Activated CD8-positive, alpha-beta memory T cell treated with anti-CD3 and anti-CD28 coated beads for 1 hour (primary cell): ENCODE results near the gene FOXD3.

Source experiments
- DNase-seq, 2 donors: peaks; one replicate each; pipeline ENCODE4 v3.0.0-alpha.2; 2020; ENCODE audit warnings: low read depth in 1 of 2; ENCODE audit errors: extremely low read depth in 1 of 2

Gene FOXD3

GRCh38 chr1:63320022-63320721, 2.2 kb upstream of the FOXD3 start:
- no peak for DNase-seq

DNA sequence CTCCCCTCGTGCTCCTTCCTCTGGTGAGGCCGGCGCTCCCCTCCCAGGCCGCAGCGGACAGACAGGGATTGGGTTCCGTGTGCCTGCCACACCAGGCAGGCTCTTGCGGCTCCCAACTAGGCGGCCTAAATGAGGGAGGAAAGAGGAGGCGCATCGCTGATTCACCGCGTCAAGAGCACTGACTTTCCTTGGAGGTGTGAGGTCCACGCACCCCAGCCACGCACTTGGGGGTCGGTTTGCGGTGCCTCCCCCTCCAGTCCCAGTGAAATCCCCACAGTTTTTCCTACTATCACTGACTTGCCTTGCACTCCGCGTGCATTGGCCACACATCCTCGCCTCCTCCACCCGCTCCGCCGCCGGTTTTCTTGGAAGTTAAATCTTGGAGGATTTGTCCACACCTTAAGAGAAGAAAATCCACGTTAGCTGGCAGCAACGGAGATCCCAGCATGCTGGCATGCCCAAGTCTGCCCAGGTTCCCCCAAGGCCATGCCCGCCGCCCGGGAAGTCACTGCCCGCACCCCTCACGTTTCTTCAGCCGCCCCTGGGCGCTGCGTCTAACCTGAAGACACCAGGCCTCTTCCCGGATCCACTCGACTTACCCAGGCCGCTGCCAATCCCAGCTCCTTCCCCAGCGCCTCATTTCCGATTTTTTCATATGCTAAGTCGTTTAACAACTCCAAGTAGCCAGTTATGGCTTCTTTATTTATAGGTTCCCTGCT, 1.1 kb upstream of the FOXD3 start:
- DNase-seq, result no peak

DNA sequence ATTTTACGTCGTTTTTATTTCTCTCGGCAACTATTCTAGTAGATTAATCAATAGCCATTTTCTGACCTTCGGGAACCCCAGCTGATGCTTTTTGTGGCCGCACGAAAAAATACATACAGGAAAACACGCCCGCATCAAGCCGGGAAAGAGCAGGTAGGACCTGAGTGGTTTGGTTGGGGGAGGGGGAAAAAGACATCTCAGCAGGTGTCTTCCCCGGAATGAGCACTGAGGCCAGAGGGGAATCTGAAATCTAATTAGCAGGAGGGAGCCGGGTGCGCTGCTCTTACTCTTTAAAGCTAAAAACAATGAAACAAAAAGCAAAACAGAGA, 618 bp upstream of the FOXD3 start:
- DNase-seq, result no peak

DNA sequence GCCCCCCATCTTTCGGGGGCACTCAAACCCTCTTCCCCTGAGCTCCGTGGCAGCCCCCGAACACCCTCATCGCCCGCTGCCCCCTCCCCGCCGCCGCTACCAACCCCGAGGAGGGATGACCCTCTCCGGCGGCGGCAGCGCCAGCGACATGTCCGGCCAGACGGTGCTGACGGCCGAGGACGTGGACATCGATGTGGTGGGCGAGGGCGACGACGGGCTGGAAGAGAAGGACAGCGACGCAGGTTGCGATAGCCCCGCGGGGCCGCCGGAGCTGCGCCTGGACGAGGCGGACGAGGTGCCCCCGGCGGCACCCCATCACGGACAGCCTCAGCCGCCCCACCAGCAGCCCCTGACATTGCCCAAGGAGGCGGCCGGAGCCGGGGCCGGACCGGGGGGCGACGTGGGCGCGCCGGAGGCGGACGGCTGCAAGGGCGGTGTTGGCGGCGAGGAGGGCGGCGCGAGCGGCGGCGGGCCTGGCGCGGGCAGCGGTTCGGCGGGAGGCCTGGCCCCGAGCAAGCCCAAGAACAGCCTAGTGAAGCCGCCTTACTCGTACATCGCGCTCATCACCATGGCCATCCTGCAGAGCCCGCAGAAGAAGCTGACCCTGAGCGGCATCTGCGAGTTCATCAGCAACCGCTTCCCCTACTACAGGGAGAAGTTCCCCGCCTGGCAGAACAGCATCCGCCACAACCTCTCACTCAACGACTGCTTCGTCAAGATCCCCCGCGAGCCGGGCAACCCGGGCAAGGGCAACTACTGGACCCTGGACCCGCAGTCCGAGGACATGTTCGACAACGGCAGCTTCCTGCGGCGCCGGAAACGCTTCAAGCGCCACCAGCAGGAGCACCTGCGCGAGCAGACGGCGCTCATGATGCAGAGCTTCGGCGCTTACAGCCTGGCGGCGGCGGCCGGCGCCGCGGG, 837 bp downstream of the FOXD3 start:
- DNase-seq, result no peak

- no peak for DNase-seq
These were observed 1.8 kb downstream of the FOXD3 start for GRCh38 chr1:63323865-63324778.

- no peak for DNase-seq
These were observed 2.4 kb downstream of the FOXD3 start for GRCh38 chr1:63324779-63325119.

GRCh38 chr1:63325279-63325985, 3.1 kb downstream of the FOXD3 start:
- no peak for DNase-seq

- no peak for DNase-seq
These were observed 3.7 kb downstream of the FOXD3 start for GRCh38 chr1:63326106-63326472.

GRCh38 chr1:63326473-63327380, 4.4 kb downstream of the FOXD3 start:
- DNase-seq, result no peak

DNA sequence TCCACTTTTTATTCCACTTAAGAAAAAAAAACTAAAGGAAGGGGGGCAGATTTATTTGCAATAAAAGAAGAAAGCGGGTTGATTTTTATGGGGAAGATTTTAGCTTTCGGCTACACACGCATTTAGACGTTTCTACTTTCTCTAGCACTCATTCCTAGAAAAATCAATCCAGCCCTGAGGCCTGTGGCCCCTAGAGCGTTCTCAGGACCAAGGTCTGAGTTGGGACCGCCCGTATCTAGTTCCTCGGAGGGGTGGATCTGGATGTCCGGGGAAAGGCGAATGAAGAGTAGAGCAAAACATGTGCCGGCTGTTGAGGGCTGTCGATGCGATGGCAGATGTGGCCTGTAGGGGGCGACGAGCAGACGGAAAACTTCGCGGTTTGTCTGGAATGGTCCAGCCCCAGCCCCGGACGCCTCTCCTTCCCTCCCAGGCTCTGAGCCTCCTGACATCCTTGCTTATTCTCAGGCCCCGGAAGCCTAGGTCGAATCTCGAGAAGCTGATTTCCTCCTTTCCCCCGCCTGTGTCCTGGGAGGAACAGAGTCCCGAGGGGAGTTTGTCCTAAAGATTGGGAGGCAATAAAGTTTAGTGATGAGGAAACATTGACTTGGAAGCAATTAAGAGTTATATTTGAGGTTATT, 5.2 kb downstream of the FOXD3 start:
- no peak for DNase-seq

DNA sequence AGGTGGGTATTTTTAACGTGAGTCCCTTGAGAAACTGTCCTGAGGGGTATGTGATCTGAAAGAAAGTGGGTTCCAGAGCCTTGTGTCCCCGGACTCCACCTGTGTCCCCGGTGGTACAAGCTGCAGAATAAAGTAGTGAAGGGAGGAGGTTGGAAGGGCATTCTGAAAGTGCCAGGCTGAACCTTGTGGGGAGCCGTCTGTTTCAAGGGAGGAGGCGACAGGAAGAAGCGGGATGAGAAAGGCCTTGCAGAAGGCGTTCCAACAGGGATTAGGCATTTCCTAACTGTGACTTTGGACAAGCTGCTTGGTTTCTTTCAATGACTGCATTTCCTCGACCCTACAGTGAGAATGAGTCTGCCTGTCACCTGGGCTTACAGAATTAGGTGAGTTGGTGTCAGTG, 5.8 kb downstream of the FOXD3 start:
- no peak for DNase-seq

DNA sequence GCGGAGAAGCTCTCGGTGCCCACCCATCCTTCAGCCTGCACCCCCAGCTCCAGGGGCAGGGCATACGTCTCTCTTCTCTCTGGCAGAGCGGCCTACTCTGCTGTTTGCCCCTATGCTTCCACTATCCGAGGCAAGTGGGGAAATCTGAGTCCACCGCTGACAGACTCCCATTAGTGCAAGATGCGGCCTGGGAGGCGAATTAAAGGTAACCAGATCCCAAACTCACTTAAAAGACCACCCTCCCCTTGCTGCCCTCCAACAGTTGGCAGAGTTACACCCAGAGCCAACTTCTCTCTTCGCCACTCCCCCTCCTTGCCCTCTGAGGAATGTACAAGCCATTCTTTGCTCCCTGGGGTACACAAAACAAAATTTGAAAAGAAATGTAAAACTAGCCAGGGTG, 6.4 kb downstream of the FOXD3 start:
- no peak for DNase-seq

GRCh38 chr1:63329621-63330330, 7.4 kb downstream of the FOXD3 start:
- no peak for DNase-seq

DNA sequence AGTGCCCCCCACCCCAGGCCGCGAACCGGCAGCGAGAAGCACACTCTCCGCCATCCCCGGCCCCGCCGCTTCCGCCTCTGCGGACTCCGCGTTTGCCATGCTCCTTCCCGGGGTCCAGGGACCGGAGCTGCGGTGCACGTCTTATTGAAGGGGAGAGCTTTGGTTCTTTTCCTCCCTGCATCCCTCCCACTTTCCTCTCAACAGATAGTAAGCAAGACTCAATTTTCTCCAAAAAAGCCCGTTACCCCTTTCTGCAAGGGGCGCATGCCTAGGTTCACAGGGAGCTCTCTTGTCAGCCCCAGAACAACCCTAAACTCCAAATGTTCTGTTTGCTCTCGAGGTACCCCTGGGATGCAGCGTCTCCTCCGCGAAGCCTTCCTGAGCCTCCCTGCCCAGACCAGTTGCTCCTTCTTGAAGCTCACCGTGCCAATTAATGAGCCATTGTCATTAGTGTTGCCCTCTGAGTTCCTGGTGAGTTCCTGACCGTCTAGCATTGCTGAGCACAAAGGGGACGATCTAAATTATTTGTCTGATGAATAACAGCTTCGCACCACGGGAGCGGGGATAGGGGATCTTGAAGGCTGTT, 8.1 kb downstream of the FOXD3 start:
- DNase-seq, result no peak

DNA sequence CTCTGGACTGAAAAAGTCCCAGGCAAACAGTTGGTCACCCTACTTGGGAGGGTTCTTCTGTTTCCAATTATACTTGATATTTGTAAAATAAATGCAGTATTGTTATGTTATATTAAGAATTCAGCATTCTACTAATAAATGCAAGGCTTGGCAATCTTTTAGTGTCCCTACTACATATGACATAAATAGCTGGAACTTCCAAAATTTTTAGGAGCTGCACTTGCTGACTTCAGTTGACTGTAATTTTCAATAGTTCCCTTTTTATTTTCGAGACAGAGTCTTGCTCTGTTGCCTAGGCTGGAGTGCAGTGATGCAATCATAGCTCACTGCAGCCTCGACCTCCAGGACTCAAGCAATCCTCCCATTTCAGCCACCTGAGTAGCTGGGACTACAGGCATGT, 20.0 kb downstream of the FOXD3 start:
- no peak for DNase-seq

DNA sequence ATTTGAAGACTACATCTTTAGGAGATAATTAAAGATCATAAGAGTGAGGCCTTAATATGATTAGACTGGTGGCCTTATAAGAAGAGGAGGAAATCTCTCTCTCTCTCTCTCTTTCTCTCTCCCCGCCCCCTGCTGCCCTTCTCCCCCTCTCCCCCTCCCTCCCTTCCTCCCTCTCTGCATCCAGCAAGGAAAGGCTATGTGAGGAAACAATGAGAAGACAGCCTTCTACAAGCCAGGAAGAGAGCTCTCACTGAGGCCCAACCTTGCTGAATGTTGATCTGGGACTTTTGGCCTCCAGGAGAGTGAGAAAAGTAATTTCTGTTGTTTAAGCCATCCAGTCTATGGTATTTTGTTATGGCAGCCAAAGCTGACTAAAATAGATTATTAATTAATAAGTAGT, 21.6 kb downstream of the FOXD3 start:
- DNase-seq, result no peak

GRCh38 chr1:63350320-63350719, 28.0 kb downstream of the FOXD3 start:
- DNase-seq, result no peak

GRCh38 chr1:63352736-63353135, 30.4 kb downstream of the FOXD3 start:
- DNase-seq, result no peak
